GM12864 (cell line): Measurements from ENCODE around the gene FLCN.

Experiments
- DNase-seq: peaks from one replicate; pipeline ENCODE4 v3.0.0-alpha.2; 2011; ENCODE audit warnings: low read depth
- H3K4me3 ChIP-seq: 2 replicates; pipeline ENCODE4 v1.5.1; 2011; ENCODE audit warnings: mild to moderate bottlenecking, low read depth, low read length, control low read depth
- TF ChIP-seq, protein P1 (sequence below): IDR thresholded peaks from 2 replicates; pipeline ENCODE4 v1.5.1; 2011; ENCODE audit warnings: low read depth, mild to moderate bottlenecking, moderate library complexity, low read length, control low read depth, inconsistent platforms; ENCODE audit errors: missing control alignments

FLCN gene

DNA sequence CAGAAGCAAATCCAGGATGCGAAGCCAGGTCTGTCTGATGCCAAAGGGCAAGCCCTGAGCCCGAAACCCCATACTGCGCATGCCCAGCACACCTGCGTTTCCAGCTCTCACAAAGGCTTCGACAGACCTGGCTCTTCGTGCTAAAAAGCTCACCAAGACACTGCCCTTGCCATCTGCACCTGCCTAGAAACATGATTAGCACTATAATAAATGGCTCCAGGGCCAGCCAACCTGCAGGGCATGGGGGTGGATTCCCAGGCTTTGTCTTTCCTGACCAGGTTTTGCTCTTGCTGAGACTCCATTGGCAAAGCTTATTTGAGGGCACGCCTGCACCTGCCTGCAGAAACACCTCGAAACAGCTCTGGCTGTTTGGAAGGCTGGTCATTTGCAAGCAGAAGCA lies 16.4 kb downstream of the FLCN start:
- TF ChIP-seq, protein P1, sequence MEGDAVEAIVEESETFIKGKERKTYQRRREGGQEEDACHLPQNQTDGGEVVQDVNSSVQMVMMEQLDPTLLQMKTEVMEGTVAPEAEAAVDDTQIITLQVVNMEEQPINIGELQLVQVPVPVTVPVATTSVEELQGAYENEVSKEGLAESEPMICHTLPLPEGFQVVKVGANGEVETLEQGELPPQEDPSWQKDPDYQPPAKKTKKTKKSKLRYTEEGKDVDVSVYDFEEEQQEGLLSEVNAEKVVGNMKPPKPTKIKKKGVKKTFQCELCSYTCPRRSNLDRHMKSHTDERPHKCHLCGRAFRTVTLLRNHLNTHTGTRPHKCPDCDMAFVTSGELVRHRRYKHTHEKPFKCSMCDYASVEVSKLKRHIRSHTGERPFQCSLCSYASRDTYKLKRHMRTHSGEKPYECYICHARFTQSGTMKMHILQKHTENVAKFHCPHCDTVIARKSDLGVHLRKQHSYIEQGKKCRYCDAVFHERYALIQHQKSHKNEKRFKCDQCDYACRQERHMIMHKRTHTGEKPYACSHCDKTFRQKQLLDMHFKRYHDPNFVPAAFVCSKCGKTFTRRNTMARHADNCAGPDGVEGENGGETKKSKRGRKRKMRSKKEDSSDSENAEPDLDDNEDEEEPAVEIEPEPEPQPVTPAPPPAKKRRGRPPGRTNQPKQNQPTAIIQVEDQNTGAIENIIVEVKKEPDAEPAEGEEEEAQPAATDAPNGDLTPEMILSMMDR, result no peak
- no peak overlapping the region for H3K4me3 ChIP-seq
- no peak for DNase-seq

DNA sequence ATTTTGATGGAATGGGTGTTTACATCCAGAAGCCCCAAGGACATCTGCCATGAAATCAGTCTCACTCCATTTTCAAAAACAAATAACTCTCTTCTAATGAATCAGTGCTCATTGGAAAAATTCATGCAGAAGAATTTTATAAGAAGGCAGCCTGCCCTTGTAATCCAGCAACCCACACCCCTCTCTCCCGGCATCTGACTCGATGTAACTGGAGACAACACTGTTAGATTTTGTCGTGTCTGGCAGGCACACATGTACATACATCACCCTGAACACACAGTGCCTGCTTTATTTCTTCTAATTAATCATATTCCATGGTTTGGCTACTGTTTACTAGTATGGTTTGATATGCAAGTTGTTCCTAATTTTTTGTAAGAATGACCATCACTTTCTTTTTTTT lies 19.0 kb downstream of the FLCN start:
- DNase-seq, result no peak
- no peak overlapping the region for H3K4me3 ChIP-seq
- TF ChIP-seq, protein P1, result no peak

DNA sequence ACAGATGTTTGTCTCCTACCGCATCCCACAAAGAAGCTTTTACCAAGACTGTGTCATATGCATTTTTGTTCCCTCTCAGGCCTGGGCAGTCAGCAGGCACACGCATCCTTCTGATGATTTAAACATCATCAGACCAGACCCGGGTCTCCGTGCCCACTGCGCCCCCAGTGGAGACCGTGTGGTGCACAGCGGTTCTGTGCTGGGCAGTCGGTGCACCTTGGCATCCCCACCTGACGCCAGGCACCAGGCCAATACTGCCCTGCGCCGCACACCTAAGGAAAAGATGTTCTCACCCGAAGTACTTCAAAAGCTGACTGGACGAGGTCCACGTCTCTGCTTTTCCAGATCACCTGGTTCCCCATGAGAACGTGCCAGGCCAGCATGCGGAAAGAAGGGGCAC lies 20.2 kb downstream of the FLCN start:
- TF ChIP-seq, protein P1, result no peak
- no peak overlapping the region for H3K4me3 ChIP-seq
- DNase-seq, result no peak

DNA sequence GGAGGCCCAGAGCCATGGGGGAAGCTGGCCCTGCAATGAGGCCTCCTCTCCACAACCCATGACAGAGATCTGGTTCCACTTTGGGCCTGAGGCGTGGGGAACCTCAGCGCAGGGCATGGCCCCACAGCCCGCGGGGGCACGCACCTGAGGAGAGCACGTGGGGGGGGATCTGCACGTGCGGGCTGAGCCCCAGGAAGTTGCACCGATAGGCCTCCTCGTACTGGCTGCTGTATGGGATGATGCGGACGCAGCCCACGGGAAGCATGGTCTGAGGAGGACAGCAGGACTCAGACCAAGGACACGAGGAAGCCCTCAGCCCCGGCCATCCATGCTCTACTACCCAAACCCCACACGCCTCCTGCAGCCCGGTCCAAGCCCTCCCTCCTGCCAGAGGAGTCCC lies 20.7 kb downstream of the FLCN start:
- DNase-seq, result no peak
- TF ChIP-seq, protein P1, result no peak
- no peak overlapping the region for H3K4me3 ChIP-seq

DNA sequence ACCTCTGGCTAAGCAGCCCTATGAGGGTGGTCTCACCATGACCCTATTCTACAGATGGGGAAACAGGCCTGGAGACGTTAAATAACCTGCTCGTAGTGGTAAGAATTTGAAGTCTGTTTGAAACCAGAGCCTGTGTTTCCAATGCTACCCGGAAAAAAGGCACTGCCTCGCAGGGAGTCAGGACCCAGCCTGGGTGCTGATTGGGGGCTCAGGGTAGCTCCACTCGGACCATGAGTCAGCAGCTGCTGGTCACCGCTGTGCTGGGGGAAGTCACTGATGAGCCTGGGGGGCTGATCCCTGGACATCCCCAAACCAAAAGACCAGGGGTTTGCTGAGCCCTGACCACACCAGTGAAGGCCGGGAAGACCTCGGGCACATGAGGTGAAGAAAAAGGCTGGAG lies 21.4 kb downstream of the FLCN start:
- TF ChIP-seq, protein P1, result no peak
- H3K4me3 ChIP-seq, result no peak overlapping the region

DNA sequence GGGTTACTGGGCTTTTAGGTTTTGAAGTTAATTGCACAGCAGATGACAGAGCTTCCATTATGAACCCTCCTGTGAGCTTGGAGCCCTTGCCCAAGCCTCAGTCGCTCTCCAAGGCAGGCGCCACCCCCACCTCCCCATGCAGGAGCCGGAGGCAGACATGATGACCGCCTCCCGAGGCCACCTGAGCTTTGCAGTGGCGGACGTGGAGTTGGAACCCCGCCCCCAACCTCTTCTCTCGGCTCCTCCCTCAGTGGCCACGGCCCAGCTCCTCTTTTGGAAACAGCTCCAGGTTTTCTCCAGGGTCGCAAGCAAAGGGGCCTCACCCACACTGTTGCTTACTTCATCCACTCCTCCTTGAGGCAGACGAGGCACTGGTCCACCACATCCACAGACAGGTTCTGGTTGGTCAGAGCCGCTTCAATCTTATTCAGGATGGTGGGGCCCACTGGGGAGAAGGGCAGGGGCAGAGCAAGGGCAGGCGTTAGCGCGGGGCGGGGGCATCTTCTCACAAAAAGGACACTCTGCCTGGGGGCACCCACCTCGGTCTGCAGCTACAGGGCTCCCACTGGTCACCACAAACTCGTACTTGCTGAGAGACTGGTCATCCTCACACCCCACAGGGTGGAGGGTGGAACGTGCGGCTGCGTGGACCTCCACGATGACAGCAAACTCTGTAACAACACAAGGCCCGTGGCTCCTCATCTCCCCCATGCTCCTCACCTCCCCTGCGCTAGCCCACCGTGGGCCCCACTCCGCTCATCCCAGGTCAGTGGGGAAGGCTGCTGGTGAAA lies 22.1 kb downstream of the FLCN start:
- no peak overlapping the region for H3K4me3 ChIP-seq
- TF ChIP-seq, protein P1, result no peak
- DNase-seq, result no peak

More for the DNA sequence above, 21.4 kb downstream of the FLCN start:
- no peak for DNase-seq

DNA sequence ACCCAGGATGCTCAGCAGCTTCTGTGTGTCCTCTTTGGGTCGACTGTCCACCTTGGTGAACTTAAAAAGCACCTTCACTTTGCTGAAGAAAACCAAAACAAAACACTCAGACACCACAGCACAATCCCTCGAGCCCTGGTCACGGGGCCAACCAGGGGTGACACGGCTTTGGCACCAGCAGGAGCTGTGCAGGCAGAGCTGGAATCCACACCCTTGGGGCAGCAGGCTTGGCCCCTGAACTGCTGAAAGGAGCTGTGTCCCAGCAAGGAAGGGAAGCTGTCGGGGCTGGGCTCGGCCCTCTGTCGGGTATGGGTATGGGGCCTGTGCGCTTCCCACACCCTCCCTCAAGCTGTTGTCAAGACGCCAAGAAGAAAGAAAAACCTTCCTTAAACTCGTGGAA lies 23.2 kb downstream of the FLCN start:
- H3K4me3 ChIP-seq, result no peak overlapping the region

More for the DNA sequence above, 23.2 kb downstream of the FLCN start:
- TF ChIP-seq, protein P1, result no peak
- DNase-seq, result no peak
